NCI-H524 (cell line): Measurements from ENCODE around the gene MARCHF10.

Experiments
- DNase-seq, 2 experiments: peaks; one replicate each; lab custom pipeline; 2025; lab: John Stamatoyannopoulos, UW

The MARCHF10 gene

DNA sequence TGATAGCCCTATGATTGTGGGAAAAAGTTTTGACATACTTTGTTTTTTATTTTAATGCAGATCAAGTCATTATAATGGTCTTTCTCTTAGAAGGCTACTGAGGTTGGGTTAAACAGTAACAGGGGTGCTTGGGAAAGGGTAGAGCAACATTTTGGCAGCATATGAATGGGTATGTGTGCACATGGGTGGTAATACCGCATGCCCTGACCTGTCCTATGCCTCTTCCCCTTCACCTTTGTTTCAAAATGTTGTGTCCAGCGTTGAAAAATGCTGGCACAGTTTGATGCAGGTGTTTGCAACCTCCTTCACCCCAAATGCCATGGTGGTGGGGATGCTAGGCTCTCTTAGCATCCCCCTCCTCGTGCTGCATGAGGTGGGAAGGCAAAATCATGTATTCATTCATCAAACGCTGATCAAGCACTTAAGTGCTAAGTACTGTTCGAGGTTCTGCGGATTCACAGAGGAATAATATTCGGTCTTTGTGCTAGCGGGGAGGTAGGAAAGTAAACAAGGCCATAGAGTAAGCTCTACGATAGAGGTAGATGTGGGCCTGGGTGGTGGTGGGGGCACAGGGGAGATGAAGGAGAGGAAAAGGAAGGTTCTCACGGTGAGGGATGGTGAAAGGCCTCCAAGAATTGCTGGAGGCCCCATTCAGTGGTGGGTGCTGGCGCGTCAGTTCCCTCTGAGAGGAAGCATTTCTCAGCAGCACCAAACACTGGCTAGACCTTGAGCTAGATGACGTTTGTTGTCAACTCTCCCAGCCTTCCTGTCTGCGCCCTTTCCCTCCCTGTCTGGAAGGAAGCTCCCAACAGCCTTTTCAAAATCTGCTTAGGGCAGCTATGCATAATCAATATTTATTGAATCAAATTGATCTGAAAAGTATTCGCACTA is 13.3 kb upstream of the MARCHF10 start:
- no peak for DNase-seq

DNA sequence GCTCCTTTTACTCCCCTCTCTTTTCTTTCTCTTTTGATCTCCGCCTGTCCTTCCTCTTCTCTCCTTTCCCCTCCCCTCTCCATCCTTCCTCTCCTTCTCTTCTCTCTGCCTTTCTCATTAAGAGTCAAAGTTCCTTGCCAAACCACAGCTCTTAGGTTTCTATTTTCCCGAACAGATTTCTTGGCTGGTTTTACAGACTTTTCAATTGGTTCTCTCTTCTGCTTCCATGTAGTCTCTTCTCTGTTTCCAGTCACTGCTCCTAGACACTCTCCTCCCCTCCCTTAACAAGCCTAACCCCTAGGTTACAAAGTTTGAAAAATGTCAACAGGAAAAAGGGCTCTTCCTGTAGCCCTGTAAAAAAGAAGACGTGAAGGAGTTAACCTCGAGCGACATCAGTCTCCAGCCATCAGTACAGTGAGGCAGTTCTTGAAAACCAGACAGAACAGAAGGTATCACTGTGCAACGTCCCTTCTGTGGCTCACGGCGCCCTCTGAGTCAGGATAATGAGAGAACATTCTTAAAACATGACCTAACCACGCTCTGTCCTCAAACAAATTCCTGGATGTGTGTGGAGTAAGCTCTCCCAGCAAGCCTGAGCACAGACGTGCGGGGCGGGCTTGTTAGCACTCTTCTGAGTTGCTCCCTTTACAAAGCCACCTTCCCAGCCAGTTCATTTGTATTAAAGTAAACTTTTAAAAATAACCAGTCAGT is 11.6 kb upstream of the MARCHF10 start:
- DNase-seq, result no peak

DNA sequence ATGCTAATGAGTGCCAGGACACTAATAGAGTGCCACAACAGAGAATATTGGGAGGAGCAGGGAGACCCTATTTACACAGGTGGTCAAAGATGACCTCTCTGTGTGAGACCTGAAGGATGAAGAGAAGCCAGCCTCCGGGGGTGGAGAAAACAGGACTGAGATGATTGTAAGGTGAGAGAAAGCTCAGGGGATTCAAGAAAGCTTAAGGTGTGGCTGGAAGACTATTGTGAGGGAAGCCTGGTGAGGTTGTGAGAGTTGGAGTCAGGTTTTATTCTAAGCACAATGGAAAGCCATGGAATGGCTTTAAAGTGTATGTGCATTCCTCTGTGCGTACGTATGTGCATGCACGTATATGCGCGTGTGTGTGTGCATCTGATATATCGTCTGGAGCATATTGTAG is 10.4 kb upstream of the MARCHF10 start:
- DNase-seq, result no peak

DNA sequence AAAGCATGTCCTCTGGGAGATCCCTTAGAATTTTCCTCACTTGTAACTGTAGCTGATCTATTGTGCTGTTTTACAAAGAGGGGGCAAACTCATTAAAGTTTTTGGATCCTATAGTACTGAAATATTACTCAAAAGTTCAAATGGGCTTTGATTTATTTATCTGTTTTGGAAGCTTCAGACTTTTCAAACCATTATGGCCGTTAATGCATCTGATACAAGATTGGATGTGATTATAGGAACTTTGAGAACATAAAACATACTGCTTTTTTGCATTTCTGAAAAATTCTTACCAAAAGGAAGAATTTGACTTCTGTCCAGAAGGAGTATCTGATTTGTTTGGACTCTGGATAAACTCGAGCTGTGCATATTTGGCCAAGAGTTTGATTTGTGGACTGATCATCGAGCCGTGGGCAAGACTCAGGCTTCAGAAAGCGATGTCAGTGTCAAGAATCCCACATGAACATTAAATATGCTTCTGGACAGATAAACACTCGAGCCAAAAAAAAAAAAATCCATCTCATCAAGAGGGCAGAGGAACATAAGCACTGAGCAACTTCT is 8.2 kb upstream of the MARCHF10 start:
- no peak for DNase-seq

DNA sequence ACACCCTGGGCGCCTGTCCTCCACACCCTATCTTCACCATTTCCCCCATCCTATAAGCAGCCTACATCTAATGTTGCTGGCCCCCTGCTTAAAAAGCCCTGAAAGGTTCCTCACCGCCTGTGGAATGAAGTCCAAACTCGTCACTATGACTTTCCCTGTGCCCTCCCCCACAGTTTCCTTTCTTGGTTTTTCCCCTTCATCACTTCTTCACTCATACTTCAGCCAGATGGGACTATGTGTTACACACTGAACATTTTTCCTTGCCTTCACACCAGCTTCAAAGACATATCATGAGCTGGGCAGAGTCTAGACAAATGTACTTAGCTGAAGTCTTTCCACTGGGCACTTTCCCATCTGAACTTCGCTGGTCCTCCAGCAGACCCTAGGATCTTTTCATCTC is 1.5 kb upstream of the MARCHF10 start:
- DNase-seq, result no peak

DNA sequence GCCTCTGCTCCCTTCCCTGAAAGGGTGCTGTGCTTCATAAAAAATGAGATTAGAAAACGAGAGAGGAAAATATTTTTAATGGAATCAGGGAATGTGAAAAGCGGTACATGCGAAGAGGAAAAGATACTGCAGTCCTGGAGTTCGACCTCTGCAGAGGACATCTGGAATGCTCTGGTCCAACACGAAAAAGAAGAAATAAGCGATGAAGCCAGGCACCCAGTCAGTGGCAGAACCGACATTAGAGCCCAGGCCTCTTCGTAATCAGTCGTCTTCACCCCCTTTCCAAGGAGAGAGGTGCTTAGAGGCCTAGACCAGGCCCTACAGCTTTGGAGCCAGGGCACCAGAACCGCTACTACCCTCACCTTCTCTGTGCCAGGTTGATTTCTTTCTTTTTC is 459 bp upstream of the MARCHF10 start:
- no peak for DNase-seq

DNA sequence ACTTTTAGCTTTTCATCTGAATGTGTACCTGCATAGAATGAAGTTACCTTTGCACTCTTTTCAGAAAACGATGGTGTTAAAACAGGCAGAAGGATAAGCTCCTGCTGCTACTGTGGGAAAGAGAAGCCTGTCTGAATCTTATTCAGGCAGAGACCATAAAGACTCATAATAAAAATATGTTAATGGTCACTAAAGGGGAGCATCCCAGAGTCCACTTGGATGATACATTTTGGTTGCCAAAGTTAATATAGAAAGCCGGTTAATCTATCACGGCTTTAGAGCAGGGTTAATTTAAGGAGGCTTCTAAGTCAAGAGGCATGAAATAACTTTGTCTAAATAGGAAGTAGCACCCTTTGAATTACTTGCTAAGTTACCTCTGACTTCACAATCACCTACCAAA is 2.9 kb downstream of the MARCHF10 start:
- DNase-seq, result no peak

DNA sequence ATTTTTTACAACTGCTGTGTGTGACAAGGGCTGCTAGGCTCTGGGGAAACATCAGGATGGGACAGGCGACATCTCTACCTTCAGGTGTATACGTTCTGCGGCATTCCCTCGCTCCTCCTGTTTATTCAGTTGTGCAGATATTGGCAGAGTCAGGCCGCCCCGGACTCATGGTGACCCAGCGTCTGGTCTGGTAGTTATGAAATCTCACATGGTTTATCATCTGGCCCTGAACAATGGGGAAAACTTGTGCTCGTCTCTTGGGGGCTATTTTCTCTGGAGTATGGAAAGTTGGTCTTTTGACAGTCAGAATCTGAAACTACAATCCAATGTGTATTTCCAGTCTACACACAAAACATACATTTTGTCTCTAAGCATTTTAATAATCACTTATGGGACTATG is 3.3 kb downstream of the MARCHF10 start:
- DNase-seq, result no peak

DNA sequence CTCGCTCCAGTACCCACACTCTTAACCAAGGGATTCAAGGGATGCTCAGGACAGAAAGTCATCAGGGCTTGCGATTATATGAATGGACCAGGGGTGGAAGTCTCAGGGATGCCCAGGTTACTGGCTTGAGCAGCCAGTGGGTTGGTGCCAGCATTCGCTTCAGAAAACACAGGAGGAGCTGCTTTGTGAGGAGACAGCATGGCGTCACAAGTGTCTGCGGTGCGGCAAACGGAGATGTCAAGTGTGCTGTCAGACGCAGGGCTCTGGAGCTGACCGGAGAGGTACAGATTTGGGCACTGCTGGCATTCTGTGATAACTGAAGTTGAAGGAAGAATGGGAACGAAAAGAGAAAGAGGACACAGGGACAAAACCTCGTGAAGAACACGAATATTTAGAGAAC is 4.1 kb downstream of the MARCHF10 start:
- no peak for DNase-seq

DNA sequence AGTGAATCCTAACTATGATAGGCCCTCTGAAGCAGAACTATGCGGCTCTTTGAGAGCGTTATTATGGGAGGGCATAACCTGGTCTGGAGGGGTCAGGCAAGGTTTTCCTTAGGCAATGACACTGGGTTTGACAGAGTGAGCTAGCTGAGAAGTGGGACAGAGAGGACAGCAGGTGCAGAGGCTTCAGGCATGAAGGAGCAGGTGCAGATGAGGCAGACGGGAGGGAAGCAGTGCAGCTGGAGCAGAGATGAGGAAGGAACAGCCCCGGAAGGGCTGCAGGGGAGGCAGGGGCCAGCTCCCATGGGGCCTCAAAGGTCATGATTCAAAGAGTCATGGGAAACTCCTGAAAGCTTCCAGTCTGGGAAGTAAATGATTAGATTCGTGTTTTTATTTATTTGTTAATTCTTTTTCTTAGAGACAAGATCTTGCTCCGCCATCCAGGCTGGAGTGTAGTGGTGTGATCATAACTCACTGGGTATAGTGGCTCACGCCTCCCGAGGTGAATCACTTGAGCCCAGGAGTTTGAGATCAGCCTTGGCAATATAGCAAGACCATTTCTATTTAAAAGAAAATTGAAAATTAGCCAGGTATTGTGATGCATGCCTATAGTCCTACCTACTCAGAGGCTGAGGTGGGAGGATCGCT is 5.4 kb downstream of the MARCHF10 start:
- peak in 1 of 2 experiments; percentile 40 for DNase-seq

DNA sequence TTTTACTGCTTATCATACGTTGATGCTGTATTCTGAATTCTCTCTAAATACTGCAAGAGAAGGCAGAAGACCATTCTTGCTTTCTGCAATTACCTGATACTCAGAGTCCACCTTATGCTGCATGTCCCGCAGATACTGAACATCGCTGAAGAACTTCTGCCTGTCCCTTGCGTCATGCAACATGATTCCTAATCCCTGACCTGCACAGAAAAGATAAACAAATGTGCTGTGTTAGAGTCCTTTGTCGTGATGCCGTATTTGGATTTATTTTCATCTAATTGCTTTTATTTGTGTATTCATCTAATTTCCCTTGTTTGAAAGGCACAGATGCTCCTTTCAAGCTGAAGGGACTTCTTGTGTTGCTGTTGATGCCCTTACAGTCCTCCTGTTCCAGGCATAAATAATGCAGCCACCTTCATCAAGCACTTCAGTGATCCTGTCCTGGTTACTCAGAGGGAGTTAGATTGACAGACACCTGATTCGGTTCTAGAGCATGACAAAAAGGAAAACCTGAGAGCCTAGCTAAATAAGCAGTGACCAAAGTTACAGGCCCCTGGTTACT is 6.5 kb downstream of the MARCHF10 start:
- DNase-seq, result no peak

DNA sequence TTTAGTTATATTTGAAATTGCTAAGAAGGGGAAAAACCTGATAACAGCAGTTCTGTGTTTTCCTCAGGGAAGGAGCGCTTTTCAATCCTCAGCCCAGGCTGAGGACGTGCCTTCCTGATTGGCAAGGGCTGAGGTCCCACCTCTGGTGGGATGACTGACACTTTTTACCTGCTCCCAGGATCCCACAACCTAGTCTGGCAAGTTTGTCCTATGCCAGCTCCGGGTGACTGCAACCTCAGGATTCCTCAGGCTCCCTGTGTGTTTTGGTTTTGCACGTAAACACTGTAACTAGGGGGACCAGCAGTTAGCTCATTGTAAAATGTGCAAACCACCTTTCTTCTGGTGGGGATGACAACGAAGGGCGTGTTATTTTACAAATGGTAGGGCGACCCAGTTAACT is 7.5 kb downstream of the MARCHF10 start:
- DNase-seq, result no peak

DNA sequence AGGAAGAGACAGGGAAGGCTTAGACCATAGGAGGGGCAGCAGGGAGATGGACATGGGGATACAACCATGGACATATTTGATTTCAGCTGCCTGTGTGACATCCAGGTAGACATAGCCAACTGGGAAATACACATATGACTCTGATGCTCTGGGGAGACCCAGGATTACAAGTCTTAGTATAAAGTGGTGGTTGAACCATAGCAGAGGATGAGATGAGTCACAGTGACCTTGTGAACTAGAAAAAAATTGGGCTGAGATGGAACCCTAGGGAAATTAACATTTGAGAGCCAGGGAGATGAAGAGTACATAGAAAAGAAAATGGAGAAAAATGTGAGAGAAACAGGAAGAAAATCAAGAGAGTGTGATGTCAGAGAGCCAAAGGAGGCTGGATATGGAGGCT is 10.2 kb downstream of the MARCHF10 start:
- no peak for DNase-seq

DNA sequence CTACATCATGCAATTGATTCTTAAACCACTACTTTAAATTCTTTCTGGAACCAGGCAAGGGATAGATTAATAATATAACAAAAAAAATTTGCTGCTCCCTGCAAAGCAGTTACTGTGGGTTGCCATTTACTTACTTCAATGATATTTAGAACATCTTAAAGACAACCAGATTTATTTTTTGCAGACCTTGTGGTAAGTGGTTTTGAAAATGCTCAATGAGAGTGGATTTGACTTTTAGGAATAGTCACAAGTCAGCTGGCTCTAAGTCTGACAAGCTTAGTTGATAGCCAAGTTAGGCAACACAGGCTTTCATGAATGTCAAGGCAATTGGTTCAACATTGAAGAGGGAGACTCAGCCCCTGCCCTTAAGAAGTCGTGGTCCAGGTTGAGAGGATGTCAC is 11.8 kb downstream of the MARCHF10 start:
- no peak for DNase-seq

DNA sequence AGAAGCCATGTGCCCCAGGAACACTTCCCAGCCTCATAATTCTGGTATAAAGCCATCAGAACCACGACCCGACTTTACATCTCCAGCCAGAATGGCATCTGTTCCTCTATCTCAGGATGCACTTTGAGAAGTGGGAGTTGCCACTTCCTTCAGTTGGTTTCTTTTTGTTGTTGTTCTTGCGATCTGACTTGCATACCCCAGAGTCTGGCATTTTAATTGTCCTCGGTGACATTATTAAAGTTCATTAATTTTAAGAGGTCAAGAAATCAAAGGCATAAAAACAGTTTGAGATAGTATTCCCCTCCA is 13.5 kb downstream of the MARCHF10 start:
- no peak for DNase-seq

DNA sequence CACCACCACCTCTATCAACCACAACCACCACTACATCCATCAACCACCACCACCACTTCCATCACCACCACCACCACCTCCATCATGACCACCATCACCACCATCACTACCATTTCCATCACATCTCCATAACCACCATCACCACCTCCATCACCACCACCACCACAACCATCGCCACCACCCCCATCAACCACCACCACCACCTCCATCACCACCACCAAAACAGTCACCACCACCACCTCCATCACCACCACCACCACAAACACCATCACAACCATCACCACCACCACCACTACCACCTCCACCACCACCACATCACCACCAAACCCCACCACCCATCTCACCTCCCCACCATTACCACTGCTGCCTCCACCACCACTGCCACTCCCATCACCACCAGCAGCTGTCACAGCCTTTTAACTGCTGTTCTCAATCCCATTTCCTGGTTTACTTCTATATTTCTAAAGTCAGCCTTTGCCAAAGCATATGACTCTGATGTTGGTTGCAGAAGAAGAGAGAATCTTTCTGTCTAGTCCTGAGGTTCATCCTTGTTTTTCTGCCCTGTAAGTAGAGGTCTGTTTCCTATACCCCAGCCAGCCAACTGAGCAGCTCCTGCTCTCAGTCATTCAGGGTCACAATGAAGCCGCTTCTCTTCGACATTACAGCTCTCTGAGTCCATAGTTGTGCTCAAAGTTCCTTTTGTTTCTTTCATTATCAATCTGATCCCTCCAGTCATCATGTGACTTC is 14.0 kb downstream of the MARCHF10 start:
- DNase-seq, result no peak

DNA sequence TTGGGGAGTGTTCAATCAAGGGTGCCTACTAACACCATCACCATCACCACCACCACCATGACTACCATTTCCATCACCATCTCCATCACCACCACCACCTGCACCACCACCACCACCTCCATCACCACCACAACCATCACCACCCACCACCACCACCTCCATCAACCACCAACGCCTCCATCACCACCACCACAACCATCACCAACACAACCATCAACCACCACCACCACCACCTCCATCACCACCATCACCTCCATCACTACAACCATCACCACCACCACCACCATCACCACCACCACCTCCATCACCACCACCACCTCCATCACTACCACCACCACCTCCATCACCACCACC is 15.7 kb downstream of the MARCHF10 start:
- no peak for DNase-seq

DNA sequence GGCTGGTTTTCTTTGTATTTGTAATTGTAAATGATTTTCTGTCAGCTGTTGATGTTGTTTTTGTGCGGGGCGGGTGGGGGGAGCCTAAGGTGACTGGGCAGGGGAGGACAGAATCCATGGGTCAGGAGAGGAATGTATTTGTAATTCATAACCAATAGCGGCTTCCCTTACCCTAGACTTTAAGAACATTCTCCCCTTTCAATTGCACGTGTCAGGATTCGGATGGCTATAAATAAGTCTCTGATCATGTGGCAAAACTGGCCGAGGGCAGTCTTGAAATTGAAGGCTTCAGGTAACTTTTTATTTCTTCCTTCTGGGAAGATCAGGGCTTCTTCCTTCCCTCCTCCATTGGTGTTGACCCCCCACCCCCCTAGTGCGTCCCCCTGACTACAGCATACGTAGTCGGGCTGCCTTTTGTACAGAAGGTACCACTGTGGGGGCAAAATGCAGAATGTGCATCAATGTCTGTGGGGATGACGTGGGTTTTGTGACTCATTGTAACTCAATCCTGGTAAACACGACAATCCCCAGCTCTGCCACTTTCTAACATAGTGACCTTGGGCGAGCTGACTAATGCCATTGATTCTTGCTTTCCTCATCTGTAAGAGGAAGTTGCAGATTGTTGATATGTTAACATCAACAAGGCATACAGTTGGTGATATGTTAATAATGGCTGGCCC is 16.2 kb downstream of the MARCHF10 start:
- DNase-seq, result no peak

DNA sequence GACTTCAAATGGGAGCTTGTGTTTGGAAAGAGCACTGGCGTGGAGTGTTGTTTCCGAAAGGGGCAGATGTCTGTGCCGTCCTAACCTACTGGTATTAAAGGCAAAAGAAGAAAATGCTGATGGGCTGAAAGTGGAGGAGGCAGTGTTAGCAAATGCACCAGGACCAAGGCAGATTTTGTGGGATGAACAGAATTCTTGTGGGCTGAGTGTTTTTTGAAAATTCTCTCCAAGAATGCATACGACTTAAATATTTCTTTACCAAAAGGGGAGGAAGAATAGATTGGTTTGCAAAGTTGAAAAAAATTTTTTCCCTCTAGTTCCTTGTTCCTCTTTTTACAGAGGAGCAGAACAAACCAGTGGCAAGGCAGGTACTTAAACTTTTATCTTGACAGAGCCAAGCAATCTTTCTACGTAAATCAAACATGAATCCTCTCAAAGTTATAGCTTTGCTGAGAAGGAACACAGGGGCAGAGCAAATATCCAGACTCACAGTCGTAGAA is 16.8 kb downstream of the MARCHF10 start:
- DNase-seq, result peak in 1 of 2 experiments; percentile 20

DNA sequence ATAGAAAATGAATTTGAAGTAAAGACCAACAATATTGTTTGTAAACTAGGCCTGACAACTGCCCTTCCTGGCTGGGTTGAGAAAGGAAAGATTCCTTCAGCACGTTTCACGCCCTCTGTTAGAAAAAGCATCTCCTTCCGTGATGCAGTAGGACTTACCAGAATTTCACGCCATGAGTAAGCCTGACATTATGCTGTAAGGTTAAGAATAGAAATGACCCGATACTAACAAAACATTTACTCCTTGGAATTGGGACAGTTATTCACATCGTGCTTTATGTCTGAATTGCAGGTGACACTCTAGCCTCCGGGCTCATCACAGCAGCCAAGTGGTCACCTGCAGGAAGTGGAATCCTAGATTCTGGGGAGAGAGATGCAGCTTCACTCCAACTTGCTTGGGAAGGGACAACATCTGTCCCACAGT is 17.5 kb downstream of the MARCHF10 start:
- no peak for DNase-seq

DNA sequence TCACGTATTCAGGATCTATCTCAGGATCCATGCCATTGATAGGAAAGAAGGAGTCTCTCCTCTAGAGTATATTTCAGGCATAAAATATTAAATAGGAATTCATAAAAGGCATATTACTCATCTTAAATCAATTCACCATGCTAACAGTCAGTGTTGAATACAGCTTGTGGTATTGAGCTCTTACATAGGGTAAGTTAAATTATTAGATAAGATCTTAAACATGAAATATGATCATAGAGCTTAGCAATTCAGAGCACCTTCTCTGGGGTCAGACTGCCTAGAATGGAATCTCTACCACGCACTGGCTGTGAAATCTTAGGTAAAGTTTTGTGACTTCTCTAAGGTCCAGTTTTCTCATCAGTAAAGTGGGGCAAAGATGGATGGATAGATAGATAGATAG is 20.7 kb downstream of the MARCHF10 start:
- no peak for DNase-seq
